Gastrocnemius medialis (tissue), 4 donors: ENCODE results near the gene PIK3R2.

Experiments
- POLR2A ChIP-seq, 2 donors: fragments of 450-650 bp; IDR thresholded peaks; one replicate each; pipeline ENCODE4 v1.6.1; 2017; ENCODE audit warnings: antibody characterized with exemption in 2 of 2, mild to moderate bottlenecking in 2 of 2, moderate library complexity in 2 of 2
- TF ChIP-seq, protein P1 (sequence below), 5 experiments: fragments of 450-650 bp in 3 of 5; fragments of 200-600 bp in 2 of 5; sonication (generic) in 2 of 5; IDR thresholded peaks in 4 of 5; conservative IDR thresholded peaks in 1 of 5; 1 replicate in 4 of 5; 2 replicates in 1 of 5; pipeline ENCODE4 v1.5.1; 2016 to 2019; ENCODE audit warnings: antibody characterized with exemption in 5 of 5, mild to moderate bottlenecking in 3 of 5, moderate library complexity in 3 of 5

DNA sequence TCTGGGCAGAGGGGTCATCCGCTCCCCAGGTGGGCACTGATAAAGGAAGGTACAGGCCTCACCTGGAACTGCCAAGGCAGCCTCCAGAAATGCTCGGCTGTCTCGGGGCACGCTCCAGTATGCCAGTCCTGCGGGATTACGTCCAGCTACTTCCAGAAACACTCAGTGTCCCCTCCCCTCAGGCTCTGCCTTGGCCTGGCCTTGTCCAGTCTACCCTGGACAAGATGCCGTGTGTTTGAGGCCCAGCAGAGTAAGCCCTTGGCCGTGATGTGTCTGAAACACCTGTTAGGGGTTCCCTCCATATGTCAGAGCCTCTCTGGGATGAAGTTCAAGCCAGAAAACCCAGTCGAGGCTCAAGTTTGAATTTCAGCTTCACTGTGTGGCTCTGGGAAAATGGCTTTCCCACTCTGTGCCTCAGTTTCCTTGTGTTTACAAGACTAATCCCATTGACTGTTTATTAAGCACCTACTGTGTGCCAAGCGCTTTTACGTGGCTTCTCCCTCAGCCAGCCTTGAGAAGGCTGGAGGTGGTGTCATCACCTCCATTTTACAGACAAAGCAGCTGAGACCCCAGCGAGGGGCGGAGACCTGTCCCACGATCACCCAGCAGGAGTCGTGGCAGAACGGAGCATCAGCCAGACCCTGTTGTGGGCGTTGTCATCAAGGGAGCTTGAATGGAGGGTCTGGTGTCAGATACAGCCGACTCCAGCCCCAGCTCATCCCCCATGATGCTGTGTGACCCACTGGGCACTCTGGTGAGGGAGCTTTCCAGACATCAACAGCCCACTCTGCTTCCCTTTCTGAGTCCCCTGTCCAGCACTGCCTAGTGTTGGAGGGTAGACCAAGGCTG, 2.0 kb upstream of the PIK3R2 start:
- TF ChIP-seq, protein P1, sequence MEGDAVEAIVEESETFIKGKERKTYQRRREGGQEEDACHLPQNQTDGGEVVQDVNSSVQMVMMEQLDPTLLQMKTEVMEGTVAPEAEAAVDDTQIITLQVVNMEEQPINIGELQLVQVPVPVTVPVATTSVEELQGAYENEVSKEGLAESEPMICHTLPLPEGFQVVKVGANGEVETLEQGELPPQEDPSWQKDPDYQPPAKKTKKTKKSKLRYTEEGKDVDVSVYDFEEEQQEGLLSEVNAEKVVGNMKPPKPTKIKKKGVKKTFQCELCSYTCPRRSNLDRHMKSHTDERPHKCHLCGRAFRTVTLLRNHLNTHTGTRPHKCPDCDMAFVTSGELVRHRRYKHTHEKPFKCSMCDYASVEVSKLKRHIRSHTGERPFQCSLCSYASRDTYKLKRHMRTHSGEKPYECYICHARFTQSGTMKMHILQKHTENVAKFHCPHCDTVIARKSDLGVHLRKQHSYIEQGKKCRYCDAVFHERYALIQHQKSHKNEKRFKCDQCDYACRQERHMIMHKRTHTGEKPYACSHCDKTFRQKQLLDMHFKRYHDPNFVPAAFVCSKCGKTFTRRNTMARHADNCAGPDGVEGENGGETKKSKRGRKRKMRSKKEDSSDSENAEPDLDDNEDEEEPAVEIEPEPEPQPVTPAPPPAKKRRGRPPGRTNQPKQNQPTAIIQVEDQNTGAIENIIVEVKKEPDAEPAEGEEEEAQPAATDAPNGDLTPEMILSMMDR (IDR thresholded peaks at IDR 0.05 in 4 of 5, conservative IDR thresholded peaks at IDR 0.05 in 1 of 5), result no peak
- no peak for TF ChIP-seq POLR2A (IDR thresholded peaks at IDR 0.05)
